Breast epithelium (tissue), 4 donors: ENCODE results near the gene SMIM30. TPM values are rescaled to one million over a fixed set of nuclear protein-coding genes. Genes with fewer than 3 reads are reported as not detected.

Experiments used
- DNase-seq, 2 donors: peaks; one replicate each; pipeline ENCODE4 v3.0.0-alpha.2; 2019; ENCODE audit warnings: low spot score in 2 of 2
- H3K27ac ChIP-seq, 2 donors: fragments of 200-600 bp; sonication (generic) in 1 of 2; one replicate each; pipeline ENCODE4 v1.5.1; 2016 to 2019; ENCODE audit warnings: mild to moderate bottlenecking in 1 of 2
- H3K27me3 ChIP-seq, 2 donors: fragments of 200-600 bp; sonication (generic) in 1 of 2; one replicate each; pipeline versions ENCODE4 v1.5.1 to v1.6.0; 2017 to 2019; ENCODE audit warnings: control low read depth in 1 of 2, mild to moderate bottlenecking in 1 of 2
- H3K36me3 ChIP-seq: fragments of 200-600 bp; one replicate; pipeline ENCODE4 v1.5.1; 2019
- H3K4me1 ChIP-seq, 2 donors: fragments of 200-600 bp; sonication (generic); one replicate each; pipeline ENCODE4 v1.5.1; 2016 to 2019; ENCODE audit warnings: control low read depth in 1 of 2
- H3K4me3 ChIP-seq, 3 donors: fragments of 200-600 bp; sonication (generic); 1 replicate in 2 of 3; 2 replicates in 1 of 3; pipeline ENCODE4 v1.5.1; 2016 to 2019; ENCODE audit warnings: mild to moderate bottlenecking in 3 of 3, moderate library complexity in 2 of 3
- H3K9me3 ChIP-seq, 2 donors: fragments of 200-600 bp; sonication (generic) in 1 of 2; one replicate each; pipeline ENCODE4 v1.5.1; 2016 to 2019; ENCODE audit warnings: control low read depth in 1 of 2
- CTCF ChIP-seq, 3 donors: fragments of 450-650 bp; IDR thresholded peaks; one replicate each; pipeline ENCODE4 v1.5.1; 2016 to 2017; ENCODE audit warnings: antibody characterized with exemption in 3 of 3, mild to moderate bottlenecking in 3 of 3, moderate library complexity in 3 of 3
- POLR2A ChIP-seq: fragments of 450-650 bp; IDR thresholded peaks from one replicate; pipeline ENCODE4 v1.6.1; 2016; ENCODE audit warnings: antibody characterized with exemption, mild to moderate bottlenecking, moderate library complexity
- POLR2AphosphoS5 ChIP-seq, 3 donors: sonication (generic); formaldehyde crosslinking; IDR thresholded peaks; one replicate each; pipeline ENCODE4 v1.6.1; 2017; ENCODE audit warnings: antibody characterized with exemption in 3 of 3
- intact Hi-C: fragments of 100-400 bp; cut with DNase I; formaldehyde crosslinking; loops from one replicate; pipeline ENCODE4 v1.15.1; 2023; ENCODE audit warnings: low total_unique reads
- total RNA-seq, 3 donors: library from RNA; depleted of rRNA; stranded (reverse); fragments of >200 nt; gene quantifications; one replicate each; pipeline ENCODE4 v1.1.0, GENCODE V29; 2016

Gene SMIM30
- total RNA-seq, 3 donors from 2014 or later, result 32.1 to 42.1 (median 40.8) TPM

GRCh38 chr7:113140956-113141355 is 22.6 kb upstream of the SMIM30 start:
- TF ChIP-seq POLR2A (no peak), POLR2AphosphoS5 (IDR thresholded peaks at IDR 0.05) (no peak), CTCF (IDR thresholded peaks at IDR 0.05) (no peak)
- no peaks in the 10 kb centered on the region for H3K4me1 ChIP-seq
- no peak for DNase-seq
- no peak overlapping the region for H3K4me3 ChIP-seq
- intact Hi-C loops, result no loop called here
- no peaks in the 10 kb centered on the region for H3K27me3 ChIP-seq
- no peaks in the 10 kb centered on the region for H3K36me3 ChIP-seq
- H3K27ac ChIP-seq, result no peak overlapping the region
- no peaks in the 10 kb centered on the region for H3K9me3 ChIP-seq

- TF ChIP-seq POLR2AphosphoS5 (IDR thresholded peaks at IDR 0.05) (no peak), CTCF (IDR thresholded peaks at IDR 0.05) (no peak), POLR2A (no peak)
- intact Hi-C loops, result no loop called here
- H3K4me1 ChIP-seq, result no peaks in the 10 kb centered on the region
Measured at GRCh38 chr7:113137241-113137640, 18.9 kb upstream of the SMIM30 start.

GRCh38 chr7:113134025-113134424 is 15.7 kb upstream of the SMIM30 start:
- Histone ChIP-seq H3K36me3 (no peaks in the 10 kb centered on the region), H3K9me3 (no peaks in the 10 kb centered on the region), H3K4me1 (no peaks in the 10 kb centered on the region), H3K27me3 (no peaks in the 10 kb centered on the region), H3K27ac (no peak overlapping the region), H3K4me3 (no peak overlapping the region)
- TF ChIP-seq POLR2A (no peak), POLR2AphosphoS5 (IDR thresholded peaks at IDR 0.05) (no peak), CTCF (IDR thresholded peaks at IDR 0.05) (no peak)
- DNase-seq, result no peak
- intact Hi-C loops, result no loop called here

More at GRCh38 chr7:113137241-113137640, 18.9 kb upstream of the SMIM30 start:
- no peak for DNase-seq
- H3K27me3 ChIP-seq, result no peaks in the 10 kb centered on the region
- H3K4me3 ChIP-seq, result no peak overlapping the region
- H3K36me3 ChIP-seq, result no peaks in the 10 kb centered on the region
- H3K27ac ChIP-seq, result no peak overlapping the region
- H3K9me3 ChIP-seq, result no peaks in the 10 kb centered on the region

- H3K36me3 ChIP-seq, result no peaks in the 10 kb centered on the region
- no peaks in the 10 kb centered on the region for H3K9me3 ChIP-seq
- H3K27ac ChIP-seq, result no peak overlapping the region
- intact Hi-C loops, result no loop called here
- no peak overlapping the region for H3K4me3 ChIP-seq
- H3K4me1 ChIP-seq, result no peaks in the 10 kb centered on the region
- H3K27me3 ChIP-seq, result no peaks in the 10 kb centered on the region
- no peak for DNase-seq
- TF ChIP-seq POLR2AphosphoS5 (IDR thresholded peaks at IDR 0.05) (no peak), CTCF (IDR thresholded peaks at IDR 0.05) (no peak), POLR2A (no peak)
Measured at GRCh38 chr7:113131367-113131766, 13.0 kb upstream of the SMIM30 start.

- Histone ChIP-seq H3K27me3 (no peaks in the 10 kb centered on the region), H3K4me3 (no peak overlapping the region), H3K9me3 (no peaks in the 10 kb centered on the region), H3K27ac (no peak overlapping the region), H3K36me3 (no peaks in the 10 kb centered on the region), H3K4me1 (no peaks in the 10 kb centered on the region)
- intact Hi-C loops, result no loop called here
- no peak for DNase-seq
- TF ChIP-seq POLR2AphosphoS5 (IDR thresholded peaks at IDR 0.05) (no peak), POLR2A (no peak), CTCF (IDR thresholded peaks at IDR 0.05) (no peak)
Measured at GRCh38 chr7:113128031-113128430, 9.7 kb upstream of the SMIM30 start.
